ENCODE data around the gene G0S2. TPM values are rescaled to one million over a fixed set of nuclear protein-coding genes. Genes with fewer than 3 reads are reported as not detected.

The G0S2 gene
- total and polyA plus RNA-seq, 10 of the 15 experiments (the other 5 are each of a cell fraction or from before 2014, with no cell fraction given), result 0.07 to 0.51 (median 0.23) TPM

DNA sequence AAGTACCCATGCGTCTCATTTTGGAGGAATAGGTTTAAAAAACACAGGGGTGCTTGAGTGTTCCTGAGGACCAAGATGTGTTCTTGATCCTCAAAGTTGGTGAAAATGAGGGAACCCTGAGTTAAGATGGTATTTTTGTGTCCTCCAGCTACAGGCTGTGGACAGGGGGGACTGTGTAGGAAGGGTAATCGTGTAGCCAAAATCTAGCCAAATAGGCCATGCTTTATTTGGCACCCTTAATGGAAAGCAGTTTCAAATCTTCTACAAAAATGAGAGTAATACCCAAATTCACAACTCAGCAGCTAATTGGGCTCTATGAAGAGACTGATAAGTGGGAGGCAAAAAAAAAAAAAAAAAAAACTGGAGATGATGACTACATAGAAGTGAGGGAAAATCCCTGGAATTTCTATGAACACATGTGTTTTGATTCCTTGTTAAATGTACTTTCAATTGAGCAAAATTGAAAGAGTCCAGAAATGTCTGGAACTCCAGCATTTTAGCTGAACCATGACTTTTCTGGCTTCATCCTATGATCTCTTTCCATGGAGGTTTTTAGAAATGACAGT is 29.9 kb downstream of the G0S2 start:
- Histone ChIP-seq H3K36me3 (ENCODE audit: control insufficient read depth in 2 of 2, insufficient read depth in 2 of 2, low read length in 1 of 2) (no peaks in the 10 kb centered on the region), H4K20me1 (ENCODE audit: control insufficient read depth, insufficient read depth) (no peaks in the 10 kb centered on the region), H3K4me2 (ENCODE audit: control insufficient read depth, insufficient read depth) (no peak overlapping the region), H3K9me3 (replicated peaks; ENCODE audit: control insufficient read depth, insufficient read depth, low read length) (no peaks in the 10 kb centered on the region), H3K27me3 (replicated peaks in 1 of 2; ENCODE audit: control insufficient read depth in 2 of 2, insufficient read depth in 2 of 2, low read length in 1 of 2) (no peaks in the 10 kb centered on the region), H3K4me3 (no peak overlapping the region), H3K79me2 (ENCODE audit: control insufficient read depth, insufficient read depth, low read length) (no peaks in the 10 kb centered on the region), H3K9ac (ENCODE audit: control insufficient read depth, insufficient read depth, low read length) (no peak overlapping the region), H3K27ac (ENCODE audit: control insufficient read depth, insufficient read depth) (no peak overlapping the region), H3K4me1 (ENCODE audit: control insufficient read depth, insufficient read depth, low read length) (peaks cover 3% of the 10 kb centered on the region; the same call in 1 of the 2 replicates), H2AFZ (ENCODE audit: control insufficient read depth, low read depth, low read length) (no peak overlapping the region)
- intact Hi-C loops (cut with micrococcal nuclease; ENCODE audit: unreplicated experiment), result no loop called here
- 58% methylated on average over 2 of the region's 2 CpGs for WGBS (ENCODE audit: insufficient coverage, insufficient replicate concordance, low lambda C conversion rate, missing lambda C conversion rate)
- in situ Hi-C loops (cut with MboI), result no loop called here
- no TSS peak for BruUV-seq (replicated peaks)
- TF ChIP-seq ZNF24 (IDR thresholded peaks at IDR 0.05), result no peak
- no peak for TF ChIP-seq MTA2 (IDR thresholded peaks at IDR 0.05; ENCODE audit: low read depth)
- TF ChIP-seq ZNF622 (IDR thresholded peaks at IDR 0.05), result no peak
- no peak for TF ChIP-seq RUNX3 (IDR thresholded peaks at IDR 0.05; ENCODE audit: low read length)
- TF ChIP-seq ZNF207 (IDR thresholded peaks at IDR 0.05; ENCODE audit: borderline replicate concordance), result no peak
- no peak for TF ChIP-seq NR2C2 (IDR thresholded peaks at IDR 0.05; ENCODE audit: borderline replicate concordance, control insufficient read depth, insufficient read length, low read depth)
- no peak for TF ChIP-seq SUZ12 (IDR thresholded peaks at IDR 0.05; ENCODE audit: unreplicated experiment)
- TF ChIP-seq, protein P1, sequence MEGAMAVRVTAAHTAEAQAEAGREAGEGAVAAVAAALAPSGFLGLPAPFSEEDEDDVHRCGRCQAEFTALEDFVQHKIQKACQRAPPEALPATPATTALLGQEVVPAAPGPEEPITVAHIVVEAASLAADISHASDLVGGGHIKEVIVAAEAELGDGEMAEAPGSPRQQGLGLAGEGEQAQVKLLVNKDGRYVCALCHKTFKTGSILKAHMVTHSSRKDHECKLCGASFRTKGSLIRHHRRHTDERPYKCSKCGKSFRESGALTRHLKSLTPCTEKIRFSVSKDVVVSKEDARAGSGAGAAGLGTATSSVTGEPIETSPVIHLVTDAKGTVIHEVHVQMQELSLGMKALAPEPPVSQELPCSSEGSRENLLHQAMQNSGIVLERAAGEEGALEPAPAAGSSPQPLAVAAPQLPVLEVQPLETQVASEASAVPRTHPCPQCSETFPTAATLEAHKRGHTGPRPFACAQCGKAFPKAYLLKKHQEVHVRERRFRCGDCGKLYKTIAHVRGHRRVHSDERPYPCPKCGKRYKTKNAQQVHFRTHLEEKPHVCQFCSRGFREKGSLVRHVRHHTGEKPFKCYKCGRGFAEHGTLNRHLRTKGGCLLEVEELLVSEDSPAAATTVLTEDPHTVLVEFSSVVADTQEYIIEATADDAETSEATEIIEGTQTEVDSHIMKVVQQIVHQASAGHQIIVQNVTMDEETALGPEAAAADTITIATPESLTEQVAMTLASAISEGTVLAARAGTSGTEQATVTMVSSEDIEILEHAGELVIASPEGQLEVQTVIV (IDR thresholded peaks at IDR 0.05; ENCODE audit: borderline replicate concordance, partially characterized antibody), result no peak
- no peak for DNase-seq (ENCODE audit: low read depth, low spot score)
- POLR2A ChIA-PET, result interaction anchor here (0.6 to 0.7 kb wide), 2 partner anchors 16 to 839 kb away, joined by 4 to 7 read pairs; no protein-coding TSS in a partner anchor
- no peak for FAIRE-seq
- RAD21 ChIA-PET (ENCODE audit: unreplicated experiment), result interaction anchor here (1.2 to 2.5 kb wide), 2 partner anchors 12 to 68 kb away, joined by 3 to 11 read pairs; no protein-coding TSS in a partner anchor
- ATAC-seq, result no peak
- SMC1A ChIA-PET (ENCODE audit: uncharacterized antibody, unreplicated experiment), result interaction anchor here (0.6 to 2.3 kb wide), 8 partner anchors 17 to 184 kb away, joined by 3 to 10 read pairs (median 3); partner anchors contain the start of gene G0S2
- CTCF ChIA-PET, result interaction anchor here (0.6 to 4.6 kb wide), 6 partner anchors 11 to 139 kb away, joined by 3 to 27 read pairs (median 5); no protein-coding TSS in a partner anchor

Data from GM12878 (cell line).